Activated B cell treated with CpG ODN at 0.5 μM for 24 hours (primary cell): ENCODE data around the gene CNN3. TPM values are rescaled to one million over a fixed set of nuclear protein-coding genes. Genes with fewer than 3 reads are reported as not detected.
"Not testable (repeated sequence)": the region's sequence is repeated elsewhere in the genome, so short reads cannot be mapped to it uniquely, and the experiment has no call there.

Experiments used
- ATAC-seq: fragments of 200-7000 bp; cut with Tn5 transposase; one replicate; pipeline ENCODE4 v1.10.0; 2021; ENCODE audit warnings: low read depth, mild to moderate bottlenecking, moderate library complexity
- CTCF ChIA-PET: fragments of 350-600 bp; sonication (Branson Sonifier 250); formaldehyde crosslinking; loops from one replicate; lab custom pipeline; 2021; ENCODE audit warnings: antibody characterized with exemption; lab: Charles Lee
- POLR2A ChIA-PET: fragments of 350-600 bp; sonication (Branson Sonifier 250); formaldehyde crosslinking; loops from one replicate; lab custom pipeline; 2021; ENCODE audit warnings: antibody characterized with exemption; lab: Charles Lee
- DNase-seq: peaks from one replicate; pipeline ENCODE4 v3.0.0; 2022
- H3K27ac Mint-ChIP-seq: one replicate; pipeline ENCODE4 v1.8.0; 2020; ENCODE audit warnings: mixed read lengths
- H3K27me3 Mint-ChIP-seq: one replicate; pipeline ENCODE4 v1.8.0; 2021; ENCODE audit warnings: mixed read lengths
- H3K36me3 Mint-ChIP-seq: one replicate; pipeline ENCODE4 v1.8.0; 2021; ENCODE audit warnings: low read depth, mixed read lengths
- H3K4me1 Mint-ChIP-seq: one replicate; pipeline ENCODE4 v1.8.0; 2021; ENCODE audit warnings: mixed read lengths
- H3K4me3 Mint-ChIP-seq: one replicate; pipeline ENCODE4 v1.8.0; 2020; ENCODE audit warnings: mild to moderate bottlenecking, mixed read lengths
- H3K9me3 Mint-ChIP-seq: one replicate; pipeline ENCODE4 v1.8.0; 2020; ENCODE audit warnings: mixed read lengths
- CTCF ChIP-seq: fragments of 200-600 bp; IDR thresholded peaks from one replicate; pipeline ENCODE4 v1.8.0; 2022; ENCODE audit warnings: antibody characterized with exemption, mild to moderate bottlenecking
- intact Hi-C: fragments of 100-400 bp; cut with micrococcal nuclease; formaldehyde crosslinking; loops from one replicate; pipeline ENCODE4 v1.15.1; 2024
- total RNA-seq: library from RNA; stranded (reverse); gene quantifications from 2 replicates; pipeline ENCODE4 v1.2.3, GENCODE V29; 2022

The CNN3 gene
- total RNA-seq, 1 donor from 2014 or later: 6.2 TPM

- ATAC-seq (no peak), DNase-seq (no peak)
- intact Hi-C loops: no loop called here
- ChIA-PET CTCF (no interaction called here), POLR2A (no interaction called here)
- H3K4me1 Mint-ChIP-seq: no peaks in the 10 kb centered on the region
- no peaks in the 10 kb centered on the region for H3K9me3 Mint-ChIP-seq
- H3K27me3 Mint-ChIP-seq: no peaks in the 10 kb centered on the region
- TF ChIP-seq CTCF: no peak
- no peak overlapping the region for H3K4me3 Mint-ChIP-seq
- H3K27ac Mint-ChIP-seq: no peak overlapping the region
- H3K36me3 Mint-ChIP-seq: no peaks in the 10 kb centered on the region
Measured at GRCh38 chr1:94951046-94951445, 24.1 kb upstream of the CNN3 start.

DNA sequence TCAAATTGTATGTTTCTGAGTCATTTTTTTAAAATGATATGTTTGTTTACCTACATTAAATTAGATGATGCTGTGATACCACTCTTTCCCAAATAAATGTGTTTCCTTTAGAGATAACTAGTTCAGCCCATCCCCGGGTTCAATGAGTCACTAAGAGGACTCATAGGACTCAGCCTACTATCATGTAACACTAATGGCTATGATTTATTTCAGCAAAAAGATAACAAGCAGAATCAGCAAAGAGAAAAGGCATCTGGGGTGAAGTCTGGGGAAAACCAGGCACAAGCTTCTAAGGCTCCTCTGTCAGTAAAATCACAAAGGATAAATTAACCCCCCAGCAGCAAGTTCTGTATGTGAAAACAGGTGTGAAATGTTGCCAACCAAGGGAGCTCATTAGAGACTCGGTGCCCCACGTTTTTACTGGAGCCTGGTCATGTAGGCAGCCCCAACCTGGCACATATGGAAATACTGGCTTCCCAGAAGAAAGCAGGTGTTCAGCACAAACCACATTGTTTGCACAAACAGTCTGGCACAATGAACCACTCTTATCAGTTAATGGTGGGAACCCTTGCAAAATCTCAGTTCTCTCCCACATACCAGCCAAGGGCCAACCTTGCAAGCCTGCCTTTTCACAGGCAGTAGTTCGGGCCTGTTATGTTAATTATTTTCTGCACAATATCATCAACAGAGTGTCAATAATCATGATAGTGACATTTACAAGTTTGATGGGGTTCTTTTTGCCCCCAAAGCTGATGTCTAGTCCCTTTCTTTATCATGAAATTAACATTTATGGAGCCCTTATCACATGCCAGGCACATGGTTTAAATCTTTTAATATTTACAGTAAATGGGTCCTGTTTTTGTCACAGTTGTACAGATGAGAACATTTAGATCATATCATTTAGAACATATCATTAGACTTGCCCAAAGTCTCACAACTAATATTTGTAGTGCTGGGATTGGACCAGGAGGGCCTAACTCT is 23.1 kb upstream of the CNN3 start:
- H3K4me3 Mint-ChIP-seq: no peak overlapping the region
- TF ChIP-seq CTCF: no peak
- ChIA-PET POLR2A (no interaction called here), CTCF (no interaction called here)
- no peak overlapping the region for H3K27ac Mint-ChIP-seq
- no peaks in the 10 kb centered on the region for H3K27me3 Mint-ChIP-seq
- no peaks in the 10 kb centered on the region for H3K4me1 Mint-ChIP-seq
- H3K36me3 Mint-ChIP-seq: no peaks in the 10 kb centered on the region
- ATAC-seq: no peak
- no peaks in the 10 kb centered on the region for H3K9me3 Mint-ChIP-seq
- DNase-seq: no peak
- intact Hi-C loops: no loop called here

- DNase-seq (no peak), ATAC-seq (no peak)
- POLR2A ChIA-PET: no interaction called here
- no peaks in the 10 kb centered on the region for H3K4me1 Mint-ChIP-seq
- no peak overlapping the region for H3K27ac Mint-ChIP-seq
- no peaks in the 10 kb centered on the region for H3K36me3 Mint-ChIP-seq
- TF ChIP-seq CTCF: no peak
- intact Hi-C loops: no loop called here
- CTCF ChIA-PET: no interaction called here
- H3K4me3 Mint-ChIP-seq: no peak overlapping the region
- H3K27me3 Mint-ChIP-seq: peaks cover 13% of the 10 kb centered on the region
- no peaks in the 10 kb centered on the region for H3K9me3 Mint-ChIP-seq
Measured at GRCh38 chr1:94947437-94947836, 20.5 kb upstream of the CNN3 start.

DNA sequence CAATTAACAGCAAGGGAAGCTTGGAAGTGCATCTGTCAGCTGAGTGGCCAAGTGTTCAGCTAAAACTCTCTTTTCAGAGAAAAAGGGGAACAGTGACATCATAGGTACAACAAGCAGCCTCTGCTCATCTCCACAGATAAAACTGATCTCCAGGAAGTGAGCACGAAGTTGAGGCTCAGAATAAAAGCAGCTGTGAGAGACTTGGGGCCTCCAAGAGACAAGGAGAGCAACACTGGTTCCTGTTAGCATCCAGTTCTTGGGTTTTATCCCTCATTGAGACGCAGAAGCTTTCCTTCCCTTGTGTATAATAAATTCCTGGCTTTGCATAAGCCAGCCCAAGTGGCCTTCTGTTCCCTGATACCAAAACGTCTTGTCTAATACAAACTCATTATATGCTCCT is 20.0 kb upstream of the CNN3 start:
- no peaks in the 10 kb centered on the region for H3K4me1 Mint-ChIP-seq
- no peaks in the 10 kb centered on the region for H3K9me3 Mint-ChIP-seq
- no peak overlapping the region for H3K27ac Mint-ChIP-seq
- ATAC-seq (no peak), DNase-seq (no peak)
- POLR2A ChIA-PET: no interaction called here
- CTCF ChIA-PET: no interaction called here
- peaks cover 13% of the 10 kb centered on the region for H3K27me3 Mint-ChIP-seq
- H3K4me3 Mint-ChIP-seq: no peak overlapping the region
- intact Hi-C loops: no loop called here
- no peak for TF ChIP-seq CTCF
- H3K36me3 Mint-ChIP-seq: no peaks in the 10 kb centered on the region

DNA sequence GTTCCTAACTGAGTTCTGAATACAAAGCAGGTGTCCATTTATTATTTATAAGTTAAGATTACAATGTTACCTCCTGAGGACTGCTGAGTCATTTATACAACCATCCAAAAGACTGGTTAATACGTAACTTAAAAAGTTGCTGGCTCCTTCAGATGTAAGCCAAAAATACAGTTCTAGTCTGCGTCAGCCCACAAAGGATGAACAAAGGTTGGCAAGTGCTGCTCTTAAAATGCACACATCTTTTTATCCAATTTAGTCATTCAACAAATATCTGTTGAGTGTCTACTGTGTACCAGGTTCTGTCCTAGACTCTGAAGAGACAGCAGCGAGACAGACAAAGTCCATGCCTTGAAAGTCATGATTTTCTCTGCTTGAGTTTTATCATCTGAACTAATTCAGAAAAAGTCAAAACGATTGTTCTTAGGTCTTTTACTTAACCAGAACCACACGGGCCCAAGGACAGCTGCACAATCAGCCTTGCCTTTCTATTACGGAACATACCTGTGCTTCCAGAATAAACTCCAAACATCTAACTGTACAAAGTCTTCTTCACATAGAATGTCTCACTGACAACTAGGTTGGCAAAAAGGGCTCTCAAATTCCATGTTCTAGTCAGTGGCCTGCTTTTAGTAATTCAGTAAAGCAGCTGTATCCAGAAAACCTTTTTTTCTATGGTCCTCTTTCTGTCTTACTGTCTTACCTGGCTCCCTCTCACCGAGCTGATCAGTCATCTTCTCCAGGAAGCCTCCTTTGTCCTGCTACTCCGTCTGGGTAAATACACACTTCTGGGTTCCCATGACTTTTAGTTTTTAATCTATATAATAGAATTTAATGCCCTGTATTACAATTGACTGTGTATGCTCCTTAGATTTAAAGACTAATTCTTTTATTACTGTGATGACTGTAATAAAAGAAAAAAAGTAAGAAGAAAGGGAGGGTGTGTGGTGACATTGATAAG is 15.5 kb upstream of the CNN3 start:
- no peak overlapping the region for H3K27ac Mint-ChIP-seq
- ChIA-PET CTCF (no interaction called here), POLR2A (no interaction called here)
- no peaks in the 10 kb centered on the region for H3K9me3 Mint-ChIP-seq
- no peak for TF ChIP-seq CTCF
- H3K27me3 Mint-ChIP-seq: peaks cover 13% of the 10 kb centered on the region
- no peaks in the 10 kb centered on the region for H3K4me1 Mint-ChIP-seq
- intact Hi-C loops: no loop called here
- no peak for DNase-seq
- H3K4me3 Mint-ChIP-seq: no peak overlapping the region
- H3K36me3 Mint-ChIP-seq: no peaks in the 10 kb centered on the region
- ATAC-seq: no peak

DNA sequence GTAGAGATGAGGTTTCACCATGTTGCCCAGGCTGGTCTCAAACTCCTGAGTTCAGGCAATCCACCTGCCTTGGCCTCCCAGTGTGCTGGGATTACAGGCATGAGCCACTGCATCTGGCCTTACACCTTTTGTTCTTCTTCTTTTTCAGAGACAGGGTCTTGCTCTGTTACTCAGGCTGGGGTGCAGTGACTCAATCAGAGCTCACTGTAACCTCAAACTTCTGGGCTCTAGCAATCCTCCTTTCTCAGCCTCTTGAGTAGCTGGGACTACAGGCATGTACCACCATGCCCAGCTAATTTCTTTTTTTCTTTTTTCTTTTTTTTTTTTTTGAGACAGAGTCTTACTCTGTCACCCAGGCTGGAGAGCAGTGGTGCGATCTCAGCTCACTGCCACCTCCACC is 14.6 kb upstream of the CNN3 start:
- H3K9me3 Mint-ChIP-seq, H3K4me3 Mint-ChIP-seq, ATAC-seq, DNase-seq, intact Hi-C loops, H3K36me3 Mint-ChIP-seq, H3K27ac Mint-ChIP-seq, H3K4me1 Mint-ChIP-seq, CTCF ChIA-PET: not testable (repeated sequence)
- peaks cover 13% of the 10 kb centered on the region for H3K27me3 Mint-ChIP-seq
- POLR2A ChIA-PET: interaction anchor here (0.6 to 0.7 kb wide), 2 partner anchors 53 to 67 kb away, joined by 4 to 5 read pairs; no protein-coding TSS in a partner anchor
